H1 (cell line): ENCODE results near the gene EYA4. TPM values are rescaled to one million over a fixed set of nuclear protein-coding genes. Genes with fewer than 3 reads are reported as not detected.

Experiments
- CTCF ChIA-PET: fragments of 300-600 bp; sonication (Branson Sonifier 250); formaldehyde crosslinking; loops from one replicate; lab custom pipeline; 2021; ENCODE audit not compliant: partially characterized antibody; lab: Charles Lee
- POLR2A ChIA-PET: fragments of 300-600 bp; sonication (Branson Sonifier 250); formaldehyde crosslinking; loops from one replicate; lab custom pipeline; 2021; ENCODE audit warnings: inconsistent platforms; ENCODE audit not compliant: partially characterized antibody; lab: Charles Lee
- DNase-seq, 2 experiments: peaks; one replicate each; pipeline versions ENCODE4 v3.0.0 to v3.0.0-alpha.2; 2010 to 2022; ENCODE audit warnings: low spot score in 2 of 2, low read depth in 1 of 2, mixed read lengths in 1 of 2
- FAIRE-seq: peaks from 2 replicates; lab custom pipeline; 2011; peaks lifted over from hg19 to GRCh38; lab: Jason Lieb, UNC
- H2AFZ ChIP-seq: 2 replicates; pipeline ENCODE4 v1.8.1; 2012; ENCODE audit warnings: low read length, inconsistent platforms
- H2AK5ac ChIP-seq: 2 replicates; pipeline ENCODE4 v1.6.1; 2013; ENCODE audit warnings: low read depth, low read length
- H2BK120ac ChIP-seq: replicated peaks from 2 replicates; pipeline ENCODE3; 2013; ENCODE audit warnings: low read depth, low read length, inconsistent platforms
- H2BK12ac ChIP-seq: 2 replicates; pipeline ENCODE4 v1.6.1; 2013; ENCODE audit warnings: low read depth, low read length
- H2BK15ac ChIP-seq: 2 replicates; pipeline ENCODE4 v1.6.1; 2013; ENCODE audit warnings: low read length
- H2BK20ac ChIP-seq: 2 replicates; pipeline ENCODE4 v1.6.1; 2013; ENCODE audit warnings: low read length
- H2BK5ac ChIP-seq: 2 replicates; pipeline ENCODE4 v1.6.1; 2013; ENCODE audit warnings: low read depth, low read length
- H3K14ac ChIP-seq: 2 replicates; pipeline ENCODE4 v1.6.1; 2013; ENCODE audit warnings: inconsistent platforms; ENCODE audit not compliant: insufficient read length
- H3K18ac ChIP-seq: 2 replicates; pipeline ENCODE4 v1.6.1; 2013; ENCODE audit warnings: low read length; ENCODE audit errors: extremely low read depth
- H3K23ac ChIP-seq: 2 replicates; pipeline ENCODE4 v1.6.1; 2013; ENCODE audit warnings: inconsistent platforms; ENCODE audit not compliant: insufficient read length
- H3K23me2 ChIP-seq: 2 replicates; pipeline ENCODE4 v1.6.1; 2013; ENCODE audit warnings: low read depth, low read length
- H3K27ac ChIP-seq: 2 replicates; pipeline ENCODE4 v1.6.1; 2011; ENCODE audit warnings: low read depth, low read length, inconsistent platforms
- H3K27me3 ChIP-seq, 4 experiments: replicated peaks in 1 of 4; 1 replicate in 1 of 4; 2 replicates in 3 of 4; pipeline versions ENCODE4 v1.6.1 to v1.8.1; 2011 to 2013; ENCODE audit warnings: low read length in 3 of 4, mild to moderate bottlenecking in 3 of 4, inconsistent platforms in 2 of 4, mixed read lengths in 2 of 4, moderate library complexity in 1 of 4; ENCODE audit not compliant: control insufficient read depth in 3 of 4, insufficient read depth in 3 of 4; ENCODE audit errors: extremely low read depth in 1 of 4
- H3K36me3 ChIP-seq, 4 experiments: 2 replicates each; pipeline versions ENCODE4 v1.6.1 to v1.8.1; 2011 to 2013; ENCODE audit warnings: mild to moderate bottlenecking in 4 of 4, low read length in 3 of 4, moderate library complexity in 2 of 4, control low read depth in 1 of 4, inconsistent platforms in 1 of 4; ENCODE audit not compliant: insufficient read depth in 4 of 4, control insufficient read depth in 2 of 4
- H3K4ac ChIP-seq: replicated peaks from 2 replicates; pipeline ENCODE3; 2013; ENCODE audit warnings: low read length, low read depth, mixed read lengths, inconsistent platforms; ENCODE audit not compliant: insufficient read length
- H3K4me1 ChIP-seq, 4 experiments: replicated peaks in 1 of 4; 1 replicate in 1 of 4; 2 replicates in 3 of 4; pipeline versions ENCODE4 v1.6.1 to v1.8.1; 2011 to 2013; ENCODE audit warnings: low read length in 3 of 4, inconsistent platforms in 2 of 4, mixed read lengths in 1 of 4; ENCODE audit not compliant: insufficient read depth in 4 of 4, control insufficient read depth in 3 of 4
- H3K4me2 ChIP-seq, 2 experiments: 2 replicates each; pipeline versions ENCODE4 v1.6.1 to v1.8.1; 2011 to 2013; ENCODE audit warnings: low read depth in 2 of 2, low read length in 2 of 2, control low read depth in 1 of 2, inconsistent platforms in 1 of 2, mild to moderate bottlenecking in 1 of 2; ENCODE audit not compliant: insufficient read depth in 1 of 2
- H3K4me3 ChIP-seq, 4 experiments: fragments of 200-600, 300-600 bp in 1 of 4; sonication (generic), shearing (Covaris generic), sonication (Bioruptor Twin) in 1 of 4; 2 replicates each; pipeline versions ENCODE4 v1.5.1 to v1.8.1; 2011 to 2016; ENCODE audit warnings: low read length in 4 of 4, low read depth in 3 of 4, control low read depth in 2 of 4, inconsistent platforms in 2 of 4, mild to moderate bottlenecking in 2 of 4, mixed read lengths in 1 of 4, moderate library complexity in 1 of 4; ENCODE audit not compliant: insufficient read depth in 2 of 4; ENCODE audit errors: extremely low read depth in 1 of 4
- H3K56ac ChIP-seq: replicated peaks from 2 replicates; pipeline ENCODE3; 2013; ENCODE audit warnings: low read depth, mild to moderate bottlenecking, mixed read lengths, low read length, inconsistent platforms; ENCODE audit not compliant: insufficient read length
- H3K79me1 ChIP-seq: 2 replicates; pipeline ENCODE4 v1.6.1; 2013; ENCODE audit warnings: low read depth, low read length, control low read depth
- H3K79me2 ChIP-seq, 2 experiments: 2 replicates each; pipeline versions ENCODE4 v1.6.1 to v1.8.1; 2012 to 2013; ENCODE audit warnings: low read length in 2 of 2, mild to moderate bottlenecking in 2 of 2, inconsistent platforms in 1 of 2; ENCODE audit not compliant: insufficient read depth in 2 of 2, control insufficient read depth in 1 of 2
- H3K9ac ChIP-seq, 4 experiments: replicated peaks in 1 of 4; 1 replicate in 1 of 4; 2 replicates in 3 of 4; pipeline versions ENCODE4 v1.6.1 to v1.8.1; 2011 to 2013; ENCODE audit warnings: low read depth in 3 of 4, low read length in 3 of 4, control low read depth in 2 of 4, mild to moderate bottlenecking in 2 of 4, moderate library complexity in 2 of 4, inconsistent platforms in 1 of 4; ENCODE audit errors: extremely low read depth in 1 of 4
- H3K9me3 ChIP-seq, 2 experiments: 2 replicates each; pipeline versions ENCODE4 v1.6.1 to v1.8.1; 2012 to 2013; ENCODE audit warnings: mild to moderate bottlenecking in 2 of 2, moderate library complexity in 2 of 2, control low read depth in 1 of 2, inconsistent platforms in 1 of 2, low read depth in 1 of 2, low read length in 1 of 2, mixed read lengths in 1 of 2; ENCODE audit not compliant: insufficient read depth in 2 of 2
- H4K20me1 ChIP-seq, 2 experiments: replicated peaks in 1 of 2; 2 replicates each; pipeline versions ENCODE3 to v1.8.1; 2011 to 2013; ENCODE audit warnings: inconsistent platforms in 2 of 2, low read length in 2 of 2, mild to moderate bottlenecking in 1 of 2; ENCODE audit not compliant: insufficient read depth in 2 of 2, control insufficient read depth in 1 of 2
- H4K5ac ChIP-seq: 2 replicates; pipeline ENCODE4 v1.6.1; 2013; ENCODE audit warnings: low read length, low read depth, mixed read lengths, inconsistent platforms; ENCODE audit not compliant: insufficient read length
- H4K8ac ChIP-seq: 2 replicates; pipeline ENCODE4 v1.8.0; 2013; ENCODE audit warnings: mild to moderate bottlenecking, moderate library complexity, low read length, inconsistent platforms; ENCODE audit not compliant: insufficient read depth; ENCODE audit errors: extremely low read depth
- H4K91ac ChIP-seq: replicated peaks from 2 replicates; pipeline ENCODE3; 2013; ENCODE audit warnings: low read length, mixed read lengths, inconsistent platforms; ENCODE audit not compliant: insufficient read length
- BCL11A ChIP-seq, 2 experiments: IDR thresholded peaks; one replicate each; pipeline ENCODE4 v1.6.1; 2011; ENCODE audit warnings: low read depth in 2 of 2, low read length in 2 of 2, mild to moderate bottlenecking in 2 of 2
- CHD2 ChIP-seq: IDR thresholded peaks from 2 replicates; pipeline ENCODE4 v1.6.1; 2012; ENCODE audit warnings: low read length, improper control_type of control experiment
- FOSL1 ChIP-seq: IDR thresholded peaks from 2 replicates; pipeline ENCODE4 v1.6.1; 2011; ENCODE audit warnings: mild to moderate bottlenecking, low read depth, low read length, moderate library complexity; ENCODE audit not compliant: insufficient read depth
- GABPA ChIP-seq: IDR thresholded peaks from 2 replicates; pipeline ENCODE4 v1.6.1; 2011; ENCODE audit warnings: mild to moderate bottlenecking, low read length, moderate library complexity, borderline replicate concordance; ENCODE audit not compliant: insufficient read depth
- HDAC6 ChIP-seq: IDR thresholded peaks from one replicate; pipeline ENCODE4 v1.7.1; 2012; ENCODE audit warnings: low read depth, mild to moderate bottlenecking, inconsistent platforms, low read length, moderate library complexity
- JUND ChIP-seq: IDR thresholded peaks from 2 replicates; pipeline ENCODE4 v1.6.1; 2011; ENCODE audit warnings: mild to moderate bottlenecking, improper control_type of control experiment, low read length
- KDM5A ChIP-seq: fragments of 200-600 bp; IDR thresholded peaks from 2 replicates; pipeline ENCODE4 v1.7.1; 2012; ENCODE audit warnings: mild to moderate bottlenecking, low read length, inconsistent platforms, mixed read lengths
- RXRA ChIP-seq: IDR thresholded peaks from 2 replicates; pipeline ENCODE4 v1.6.1; 2011; ENCODE audit warnings: low read depth, mild to moderate bottlenecking, low read length, moderate library complexity; ENCODE audit not compliant: insufficient read depth
- SAP30 ChIP-seq: fragments of 300-600 bp; sonication (generic); IDR thresholded peaks from 2 replicates; pipeline ENCODE4 v1.7.1; 2012; ENCODE audit warnings: low read length, moderate library complexity, mild to moderate bottlenecking, inconsistent platforms; ENCODE audit not compliant: insufficient read depth, insufficient replicate concordance
- SRF ChIP-seq: IDR thresholded peaks from 2 replicates; pipeline ENCODE4 v1.6.1; 2011; ENCODE audit warnings: mild to moderate bottlenecking, low read depth, low read length, moderate library complexity
- ZNF274 ChIP-seq: IDR thresholded peaks from 2 replicates; pipeline ENCODE4 v1.7.0; 2012; ENCODE audit warnings: low read length, borderline replicate concordance; ENCODE audit errors: extremely low read depth
- WGBS, 2 experiments: shearing (Covaris generic) in 1 of 2; methylation state at CpG; one replicate each; pipeline versions ENCODE4 v1.1.6 to v1.1.7; 2013 to 2015; ENCODE audit warnings: low lambda C conversion rate in 2 of 2, mixed read lengths in 2 of 2, inconsistent platforms in 1 of 2, low coverage in 1 of 2, missing lambda C conversion rate in 1 of 2; ENCODE audit not compliant: insufficient replicate concordance in 2 of 2, insufficient coverage in 1 of 2, insufficient read length in 1 of 2; ENCODE audit errors: extremely low coverage in 1 of 2, missing lambda C conversion rate in 1 of 2; 5-methylcytosine and 5-hydroxymethylcytosine counted together
- polyA plus RNA-seq, 7 experiments: library from polyadenylated mRNA; depleted of rRNA in 3 of 7; stranded (reverse) in 5 of 7; unstranded in 2 of 7; fragments of >200 nt in 5 of 7; fragments of 200-250 nt in 2 of 7; gene quantifications; 1 replicate in 5 of 7; 2 replicates in 1 of 7; 4 replicates in 1 of 7; pipeline versions ENCODE4 v1.2.1 to v1.2.3, GENCODE V29; 2011 to 2013; ENCODE audit warnings: missing spikeins in 2 of 7, mixed read lengths in 2 of 7
- total RNA-seq: library from RNA; stranded (reverse); fragmentation: NEBNext Ultra II Directional; extraction: Animal tissue kit (Norgen Biotek cat#: 25700); gene quantifications from 2 replicates; pipeline ENCODE4 v1.2.1, GENCODE V29; 2021

The EYA4 gene
- total and polyA plus RNA-seq, 2 of the 8 experiments (the other 6 are each of a cell fraction or from before 2014, with no cell fraction given): 0.06 to 0.17 TPM

DNA sequence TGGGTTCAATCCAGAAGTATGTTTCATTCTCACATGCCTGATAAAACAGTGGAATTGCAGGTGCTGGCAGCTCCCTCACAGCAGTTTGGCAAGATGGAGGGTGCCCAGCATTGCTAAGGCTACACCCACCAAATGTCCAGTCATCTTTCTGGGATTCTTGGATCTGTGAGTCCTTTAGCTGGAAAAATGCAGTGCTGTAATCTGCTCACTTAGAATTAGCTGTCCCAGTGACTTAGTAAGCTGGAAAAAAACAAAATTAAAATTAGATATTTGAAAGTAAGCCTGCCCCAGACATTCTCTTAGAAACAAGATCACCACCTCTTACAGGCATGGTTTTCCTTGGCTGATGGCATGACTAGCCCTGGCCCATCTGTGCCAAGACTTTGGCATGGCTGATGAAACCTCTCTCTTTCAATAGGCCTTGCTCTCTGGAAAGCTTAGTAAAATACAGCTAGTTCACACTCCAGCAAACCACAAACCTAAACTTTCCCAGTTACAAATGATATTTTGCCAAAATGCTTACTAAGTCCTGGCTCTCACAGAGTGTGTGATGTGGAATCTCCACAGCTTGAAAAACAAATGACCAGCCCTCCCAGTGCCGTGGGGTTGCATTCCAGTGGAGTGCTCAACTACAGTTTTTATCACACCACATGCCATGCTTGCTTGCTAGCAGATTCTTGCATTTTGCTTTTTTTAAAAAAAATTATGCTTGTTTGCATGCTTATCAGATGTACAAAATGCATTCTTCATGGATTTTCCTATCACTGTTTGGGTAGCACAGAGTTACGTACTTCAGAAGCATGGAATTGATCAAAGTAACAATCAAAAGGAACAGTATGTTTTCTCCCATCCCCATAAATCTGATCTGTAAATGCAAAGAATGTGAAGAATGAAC lies 261.5 kb downstream of the EYA4 start:
- H3K56ac ChIP-seq: no peak overlapping the region
- no peak overlapping the region for H2BK12ac ChIP-seq
- no peak overlapping the region for H3K23ac ChIP-seq
- H3K9me3 ChIP-seq: no peaks in the 10 kb centered on the region
- H3K79me1 ChIP-seq: no peaks in the 10 kb centered on the region
- CTCF ChIA-PET: interaction anchor here (0.6 to 1.5 kb wide), 4 partner anchors 59 to 540 kb away, joined by 3 to 4 read pairs (median 4); no protein-coding TSS in a partner anchor
- no peak overlapping the region for H3K4me3 ChIP-seq
- H2BK120ac ChIP-seq: no peak overlapping the region
- no peak overlapping the region for H3K4ac ChIP-seq
- H4K8ac ChIP-seq: no peak overlapping the region; the same call in 1 of the 2 replicates
- no peak overlapping the region for H2AK5ac ChIP-seq
- H3K27me3 ChIP-seq: peaks cover 0 to 1% (median 0%) of the 10 kb centered on the region in 4 experiments; a peak in 1 of 7 replicates
- H3K23me2 ChIP-seq: no peaks in the 10 kb centered on the region
- no peak overlapping the region for H2BK15ac ChIP-seq
- no peak overlapping the region for H2BK20ac ChIP-seq
- POLR2A ChIA-PET: no interaction called here
- no peaks in the 10 kb centered on the region for H3K4me1 ChIP-seq
- no peak overlapping the region for H3K27ac ChIP-seq
- H3K9ac ChIP-seq: no peak overlapping the region; a peak in 2 of 7 replicates
- H2BK5ac ChIP-seq: no peak overlapping the region
- H4K91ac ChIP-seq: no peak overlapping the region
- no peaks in the 10 kb centered on the region for H3K36me3 ChIP-seq
- no peak overlapping the region for H3K14ac ChIP-seq
- H4K5ac ChIP-seq: no peak overlapping the region
- 89% methylated on average over 2 of the region's 2 CpGs; no CpG with 5 or more reads in 1 of the 2 experiments for WGBS, 2 experiments
- no peaks in the 10 kb centered on the region for H4K20me1 ChIP-seq
- H3K4me2 ChIP-seq: no peak overlapping the region
- peak overlapping the region; percentile 35; the same call in 1 of the 2 replicates for H2AFZ ChIP-seq
- no peak overlapping the region for H3K18ac ChIP-seq
- FAIRE-seq (no peak), DNase-seq (no peak)
- no peaks in the 10 kb centered on the region for H3K79me2 ChIP-seq
- no peak for TF ChIP-seq GABPA
- no peak for TF ChIP-seq BCL11A (IDR thresholded peaks at IDR 0.05; ENCODE audit: low read depth in 2 of 2, low read length in 2 of 2)
- TF ChIP-seq ZNF274: no peak
- TF ChIP-seq RXRA: no peak
- no peak for TF ChIP-seq SRF
- TF ChIP-seq CHD2: no peak
- TF ChIP-seq JUND: no peak
- no peak for TF ChIP-seq SAP30
- no peak for TF ChIP-seq KDM5A
- no peak for TF ChIP-seq FOSL1
- TF ChIP-seq HDAC6: no peak
